ENCODE results near the gene PHTF2. TPM values are rescaled to one million over a fixed set of nuclear protein-coding genes. Genes with fewer than 3 reads are reported as not detected.

Gene PHTF2
- polyA plus RNA-seq, 1 of the 3 experiments (the other 2 are of a cell fraction), result 21.2 TPM

DNA sequence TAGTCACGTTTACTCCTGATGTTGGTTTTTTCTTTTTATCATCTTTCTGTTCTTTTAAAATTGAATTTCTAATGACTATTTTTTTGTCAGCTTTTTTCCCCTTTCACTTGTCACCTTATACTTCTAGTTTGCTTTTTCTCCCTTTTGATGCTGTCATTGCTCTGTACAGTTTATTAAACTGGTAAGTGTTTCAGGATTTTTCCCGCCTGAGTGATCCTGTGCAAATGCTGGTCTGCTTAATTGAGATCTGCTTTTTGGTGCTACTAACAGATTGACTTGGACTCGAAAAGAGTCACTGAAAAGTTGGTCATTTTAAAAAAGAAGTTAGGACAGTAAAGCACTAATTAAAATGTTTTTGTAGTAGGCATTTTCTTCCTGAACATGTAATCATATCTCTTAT is 95.2 kb downstream of the PHTF2 start:
- ChIA-PET CTCF (no interaction called here), POLR2A (no interaction called here)
- peaks cover 5% of the 10 kb centered on the region; the same call in 1 of the 2 replicates for H3K9me2 ChIP-seq
- H3K4me3 ChIP-seq (ENCODE audit: low read depth in 2 of 2, low read length in 1 of 2), result no peak overlapping the region
- no peaks in the 10 kb centered on the region for H4K20me1 ChIP-seq (ENCODE audit: insufficient read depth)
- TF ChIP-seq EZH2phosphoT487 (IDR thresholded peaks at IDR 0.05; ENCODE audit: borderline replicate concordance, low read depth) (no peak), GATA2 (CRISPR knock-in tag; IDR thresholded peaks at IDR 0.05) (no peak), RAD21 (IDR thresholded peaks at IDR 0.05; ENCODE audit: low read length) (no peak), ELF1 (IDR thresholded peaks at IDR 0.05) (no peak), SMC3 (IDR thresholded peaks at IDR 0.05; ENCODE audit: low read depth, low read length) (no peak)
- TF ChIP-seq, protein P1, sequence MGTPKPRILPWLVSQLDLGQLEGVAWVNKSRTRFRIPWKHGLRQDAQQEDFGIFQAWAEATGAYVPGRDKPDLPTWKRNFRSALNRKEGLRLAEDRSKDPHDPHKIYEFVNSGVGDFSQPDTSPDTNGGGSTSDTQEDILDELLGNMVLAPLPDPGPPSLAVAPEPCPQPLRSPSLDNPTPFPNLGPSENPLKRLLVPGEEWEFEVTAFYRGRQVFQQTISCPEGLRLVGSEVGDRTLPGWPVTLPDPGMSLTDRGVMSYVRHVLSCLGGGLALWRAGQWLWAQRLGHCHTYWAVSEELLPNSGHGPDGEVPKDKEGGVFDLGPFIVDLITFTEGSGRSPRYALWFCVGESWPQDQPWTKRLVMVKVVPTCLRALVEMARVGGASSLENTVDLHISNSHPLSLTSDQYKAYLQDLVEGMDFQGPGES (IDR thresholded peaks at IDR 0.05; ENCODE audit: low read depth, low read length), result no peak
- H3K27me3 ChIP-seq (ENCODE audit: insufficient read depth), result no peaks in the 10 kb centered on the region
- peaks cover 0 to 7% of the 10 kb centered on the region in 2 experiments for H3K36me3 ChIP-seq (replicated peaks in 1 of 2; ENCODE audit: control insufficient read depth in 1 of 2, insufficient read depth in 2 of 2, low read length in 1 of 2)
- no peak overlapping the region for H3K4me2 ChIP-seq
- no peak for DNase-seq
- 89% methylated on average over 3 of the region's 3 CpGs for WGBS (ENCODE audit: low lambda C conversion rate)
- no peak overlapping the region for H3K27ac ChIP-seq (ENCODE audit: low read depth in 2 of 2, low read length in 1 of 2)
- no peaks in the 10 kb centered on the region; a peak in 1 of 4 replicates for H3K4me1 ChIP-seq (ENCODE audit: control insufficient read depth in 1 of 2, insufficient read depth in 2 of 2, low read depth in 1 of 2, low read length in 1 of 2)
- peaks cover 14% of the 10 kb centered on the region for H3K79me2 ChIP-seq (ENCODE audit: insufficient read depth)
- no peak overlapping the region for H2AFZ ChIP-seq (ENCODE audit: low read depth)
- no peaks in the 10 kb centered on the region for H3K9me3 ChIP-seq
- H3K9ac ChIP-seq, result no peak overlapping the region
- H3F3A ChIP-seq (replicated peaks; ENCODE audit: insufficient read depth), result peaks cover 6% of the 10 kb centered on the region

DNA sequence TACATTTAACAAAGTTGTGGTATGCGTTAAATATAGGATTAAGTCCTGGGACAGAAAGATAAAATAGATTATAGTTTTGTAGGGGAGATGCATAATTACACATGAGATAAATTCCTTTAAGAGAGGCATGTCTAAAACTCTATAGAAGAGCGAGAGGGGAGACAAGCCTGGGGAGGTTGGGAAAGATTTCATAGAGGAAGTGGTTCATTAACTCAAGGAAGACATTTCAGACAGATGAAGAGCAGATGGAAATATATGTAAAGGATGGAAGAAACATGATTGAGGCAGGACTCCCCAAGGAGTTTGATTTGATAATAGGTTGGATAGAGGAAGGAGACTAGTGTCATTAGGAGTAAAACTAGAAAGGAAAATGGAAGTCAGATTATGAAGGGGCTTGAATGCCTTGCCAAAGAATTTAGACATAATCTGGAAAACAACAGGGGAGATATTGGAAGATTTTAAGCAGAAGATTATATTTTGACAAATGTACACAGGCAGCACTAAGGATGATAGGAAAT is 96.1 kb downstream of the PHTF2 start:
- peaks cover 5% of the 10 kb centered on the region; the same call in 1 of the 2 replicates for H3K9me2 ChIP-seq
- CTCF ChIA-PET, result no interaction called here
- POLR2A ChIA-PET, result no interaction called here
- no peaks in the 10 kb centered on the region for H4K20me1 ChIP-seq (ENCODE audit: insufficient read depth)
- H3K27ac ChIP-seq (ENCODE audit: low read depth in 2 of 2, low read length in 1 of 2), result no peak overlapping the region
- no peak overlapping the region for H3K9ac ChIP-seq
- H3K79me2 ChIP-seq (ENCODE audit: insufficient read depth), result peaks cover 14% of the 10 kb centered on the region
- no peak overlapping the region for H3K4me2 ChIP-seq
- no peaks in the 10 kb centered on the region for H3K9me3 ChIP-seq
- WGBS (ENCODE audit: low lambda C conversion rate), result 93% methylated on average over 2 of the region's 2 CpGs
- peaks cover 0 to 7% of the 10 kb centered on the region in 2 experiments for H3K36me3 ChIP-seq (replicated peaks in 1 of 2; ENCODE audit: control insufficient read depth in 1 of 2, insufficient read depth in 2 of 2, low read length in 1 of 2)
- TF ChIP-seq YY1 (IDR thresholded peaks at IDR 0.05; ENCODE audit: low read depth) (no peak), POLR2AphosphoS5 (IDR thresholded peaks at IDR 0.05; ENCODE audit: low read depth, low read length) (no peak), FOXJ3 (CRISPR knock-in tag; IDR thresholded peaks at IDR 0.05) (no peak), TCF12 (IDR thresholded peaks at IDR 0.05) (no peak), GATA2 (CRISPR knock-in tag; IDR thresholded peaks at IDR 0.05) (no peak), EP300 (IDR thresholded peaks at IDR 0.05; ENCODE audit: borderline replicate concordance in 1 of 2, low read depth in 1 of 2, low read length in 1 of 2) (no peak), USF2 (IDR thresholded peaks at IDR 0.05; ENCODE audit: borderline replicate concordance, low read depth, low read length) (no peak), TEAD4 (IDR thresholded peaks at IDR 0.05; ENCODE audit: borderline replicate concordance, insufficient read depth) (no peak)
- TF ChIP-seq, protein P2, sequence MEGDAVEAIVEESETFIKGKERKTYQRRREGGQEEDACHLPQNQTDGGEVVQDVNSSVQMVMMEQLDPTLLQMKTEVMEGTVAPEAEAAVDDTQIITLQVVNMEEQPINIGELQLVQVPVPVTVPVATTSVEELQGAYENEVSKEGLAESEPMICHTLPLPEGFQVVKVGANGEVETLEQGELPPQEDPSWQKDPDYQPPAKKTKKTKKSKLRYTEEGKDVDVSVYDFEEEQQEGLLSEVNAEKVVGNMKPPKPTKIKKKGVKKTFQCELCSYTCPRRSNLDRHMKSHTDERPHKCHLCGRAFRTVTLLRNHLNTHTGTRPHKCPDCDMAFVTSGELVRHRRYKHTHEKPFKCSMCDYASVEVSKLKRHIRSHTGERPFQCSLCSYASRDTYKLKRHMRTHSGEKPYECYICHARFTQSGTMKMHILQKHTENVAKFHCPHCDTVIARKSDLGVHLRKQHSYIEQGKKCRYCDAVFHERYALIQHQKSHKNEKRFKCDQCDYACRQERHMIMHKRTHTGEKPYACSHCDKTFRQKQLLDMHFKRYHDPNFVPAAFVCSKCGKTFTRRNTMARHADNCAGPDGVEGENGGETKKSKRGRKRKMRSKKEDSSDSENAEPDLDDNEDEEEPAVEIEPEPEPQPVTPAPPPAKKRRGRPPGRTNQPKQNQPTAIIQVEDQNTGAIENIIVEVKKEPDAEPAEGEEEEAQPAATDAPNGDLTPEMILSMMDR (IDR thresholded peaks at IDR 0.05), result no peak
- no peak overlapping the region for H2AFZ ChIP-seq (ENCODE audit: low read depth)
- H3F3A ChIP-seq (replicated peaks; ENCODE audit: insufficient read depth), result peaks cover 6% of the 10 kb centered on the region
- no peaks in the 10 kb centered on the region for H3K27me3 ChIP-seq (ENCODE audit: insufficient read depth)
- H3K4me1 ChIP-seq (ENCODE audit: control insufficient read depth in 1 of 2, insufficient read depth in 2 of 2, low read depth in 1 of 2, low read length in 1 of 2), result no peaks in the 10 kb centered on the region; a peak in 1 of 4 replicates
- no peak for DNase-seq
- H3K4me3 ChIP-seq (ENCODE audit: low read depth in 2 of 2, low read length in 1 of 2), result no peak overlapping the region
